Activated CD8-positive, alpha-beta memory T cell treated with anti-CD3 and anti-CD28 coated beads, Interleukin-2, amount 50 U/mL, for 4 hours (primary cell): ENCODE measurements around the gene ITGA5.

Experiments
- DNase-seq: peaks from one replicate; pipeline ENCODE4 v3.0.0-alpha.2; 2020

ITGA5 gene

GRCh38 chr12:54419088-54419887, at the start of gene ITGA5:
Gene ITGA5, minus strand, starts transcription at chr12:54419266. Its CDS starts 68 bp downstream, at chr12:54419198.
- DNase-seq, result peak; percentile 58

- DNase-seq, result no peak
Observed at GRCh38 chr12:54465857-54466523, 46.9 kb upstream of the ITGA5 start.

GRCh38 chr12:54463484-54463883, 44.4 kb upstream of the ITGA5 start:
- no peak for DNase-seq

- no peak for DNase-seq
Observed at GRCh38 chr12:54463034-54463433, 44.0 kb upstream of the ITGA5 start.

- DNase-seq, result no peak
Observed at GRCh38 chr12:54460317-54460923, 41.4 kb upstream of the ITGA5 start.

- DNase-seq, result no peak
Observed at GRCh38 chr12:54459355-54459754, 40.3 kb upstream of the ITGA5 start.

- no peak for DNase-seq
Observed at GRCh38 chr12:54455760-54456469, 36.8 kb upstream of the ITGA5 start.

- no peak for DNase-seq
Observed at GRCh38 chr12:54452628-54453027, 33.6 kb upstream of the ITGA5 start.

GRCh38 chr12:54448344-54448743, 29.3 kb upstream of the ITGA5 start:
- no peak for DNase-seq

GRCh38 chr12:54447917-54448316, 28.9 kb upstream of the ITGA5 start:
- no peak for DNase-seq

- DNase-seq, result no peak
Observed at GRCh38 chr12:54444206-54444605, 25.1 kb upstream of the ITGA5 start.

- DNase-seq, result no peak
Observed at GRCh38 chr12:54443446-54443845, 24.4 kb upstream of the ITGA5 start.

GRCh38 chr12:54442961-54443360, 23.9 kb upstream of the ITGA5 start:
- DNase-seq, result no peak

- no peak for DNase-seq
Observed at GRCh38 chr12:54442099-54442498, 23.0 kb upstream of the ITGA5 start.

GRCh38 chr12:54439521-54440255, 20.6 kb upstream of the ITGA5 start:
- no peak for DNase-seq

GRCh38 chr12:54439096-54439495, 20.0 kb upstream of the ITGA5 start:
- DNase-seq, result no peak

GRCh38 chr12:54438517-54438916, 19.5 kb upstream of the ITGA5 start:
- DNase-seq, result no peak

GRCh38 chr12:54437697-54438096, 18.6 kb upstream of the ITGA5 start:
- DNase-seq, result no peak

- no peak for DNase-seq
Observed at GRCh38 chr12:54437243-54437642, 18.2 kb upstream of the ITGA5 start.

GRCh38 chr12:54432815-54433164, 13.7 kb upstream of the ITGA5 start:
- no peak for DNase-seq

GRCh38 chr12:54431911-54432814, 13.1 kb upstream of the ITGA5 start:
- DNase-seq, result no peak
